Measurements from ENCODE around the gene SLC22A8. TPM values are rescaled to one million over a fixed set of nuclear protein-coding genes. Genes with fewer than 3 reads are reported as not detected.
A peak's percentile ranks its signal among the peaks of the same experiment; 100 is the strongest.

SLC22A8 gene
- polyA plus RNA-seq, 1 experiment = not detected

DNA sequence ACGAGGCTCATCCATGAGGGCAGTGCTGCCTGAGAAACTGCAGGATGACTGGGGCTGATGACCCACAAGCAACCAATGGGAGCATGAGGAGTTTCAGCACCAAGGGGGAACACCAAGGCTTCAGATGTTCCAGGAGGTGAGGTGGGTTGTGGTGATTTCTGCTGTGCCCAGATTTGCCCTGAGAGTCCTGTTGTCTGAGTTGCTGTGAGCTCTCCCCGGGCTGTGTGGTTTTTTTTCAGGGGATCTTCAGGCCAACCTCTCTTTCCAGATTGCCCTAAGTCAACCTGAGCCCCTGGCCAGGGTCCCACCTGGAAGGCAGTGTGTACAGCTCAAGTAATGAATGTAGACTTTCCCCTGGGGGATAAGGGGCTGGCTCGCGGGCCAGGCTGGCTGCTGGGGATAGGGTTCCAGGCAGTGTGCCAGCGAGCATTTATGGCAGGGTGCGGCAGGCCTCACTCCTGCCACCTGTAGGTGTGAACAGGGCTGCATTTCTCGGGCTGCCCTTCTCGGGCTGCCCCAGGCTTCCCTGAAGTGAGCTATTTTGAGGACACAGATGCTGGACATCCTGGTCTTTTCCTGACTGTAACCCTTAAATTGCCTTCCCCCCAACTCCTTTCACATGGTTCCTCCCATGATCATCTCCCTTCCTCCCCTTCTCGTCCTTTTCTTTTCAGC, 40.7 kb downstream of the SLC22A8 start:
- Histone ChIP-seq H3K27me3 (ENCODE audit: control insufficient read depth, insufficient read depth, low read length) (no peaks in the 10 kb centered on the region), H3K27ac (ENCODE audit: low read depth, low read length) (no peak overlapping the region), H3K9me3 (ENCODE audit: control insufficient read depth, insufficient read depth, low read length) (no peaks in the 10 kb centered on the region), H3K4me3 (ENCODE audit: low read depth, low read length) (no peak overlapping the region)
- DNase-seq (ENCODE audit: low read depth, low spot score) = no peak
- TF ChIP-seq, protein P1, sequence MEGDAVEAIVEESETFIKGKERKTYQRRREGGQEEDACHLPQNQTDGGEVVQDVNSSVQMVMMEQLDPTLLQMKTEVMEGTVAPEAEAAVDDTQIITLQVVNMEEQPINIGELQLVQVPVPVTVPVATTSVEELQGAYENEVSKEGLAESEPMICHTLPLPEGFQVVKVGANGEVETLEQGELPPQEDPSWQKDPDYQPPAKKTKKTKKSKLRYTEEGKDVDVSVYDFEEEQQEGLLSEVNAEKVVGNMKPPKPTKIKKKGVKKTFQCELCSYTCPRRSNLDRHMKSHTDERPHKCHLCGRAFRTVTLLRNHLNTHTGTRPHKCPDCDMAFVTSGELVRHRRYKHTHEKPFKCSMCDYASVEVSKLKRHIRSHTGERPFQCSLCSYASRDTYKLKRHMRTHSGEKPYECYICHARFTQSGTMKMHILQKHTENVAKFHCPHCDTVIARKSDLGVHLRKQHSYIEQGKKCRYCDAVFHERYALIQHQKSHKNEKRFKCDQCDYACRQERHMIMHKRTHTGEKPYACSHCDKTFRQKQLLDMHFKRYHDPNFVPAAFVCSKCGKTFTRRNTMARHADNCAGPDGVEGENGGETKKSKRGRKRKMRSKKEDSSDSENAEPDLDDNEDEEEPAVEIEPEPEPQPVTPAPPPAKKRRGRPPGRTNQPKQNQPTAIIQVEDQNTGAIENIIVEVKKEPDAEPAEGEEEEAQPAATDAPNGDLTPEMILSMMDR (IDR thresholded peaks at IDR 0.05; ENCODE audit: low read depth, low read length) = peak; percentile 27; the same call in 1 of the 2 replicates
- ChIA-PET CTCF (interaction anchor here (0.8 to 1.2 kb wide), 3 partner anchors 61 to 69 kb away, joined by 3 to 7 read pairs (median 5); no protein-coding TSS in a partner anchor), POLR2A (interaction anchor here (0.7 kb wide), 1 partner anchor 133 kb away, joined by 7 read pairs; no protein-coding TSS in a partner anchor)

DNA sequence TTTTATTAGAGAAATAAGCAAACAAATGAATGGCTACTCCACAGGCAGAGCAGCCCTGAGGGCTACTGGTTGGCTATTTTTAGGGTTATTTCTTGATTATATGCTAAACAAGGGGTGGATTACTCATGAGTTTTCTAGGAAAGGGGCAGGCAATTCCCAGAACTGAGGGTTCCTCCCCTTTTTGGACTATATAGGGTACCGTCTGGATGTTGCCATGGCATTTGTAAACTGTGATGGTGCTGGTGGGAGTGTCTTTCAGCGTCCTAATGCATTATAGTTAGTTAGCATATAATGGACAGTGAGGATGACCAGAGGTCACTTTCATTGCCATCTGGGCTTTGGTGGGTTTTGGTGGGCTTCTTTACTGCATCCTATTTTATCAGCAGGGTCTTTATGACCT, 50.1 kb downstream of the SLC22A8 start:
- no peak overlapping the region for H3K4me3 ChIP-seq (ENCODE audit: low read depth, low read length)
- DNase-seq (ENCODE audit: low read depth, low spot score) = no peak
- H3K27me3 ChIP-seq (ENCODE audit: control insufficient read depth, insufficient read depth, low read length) = peaks cover 3% of the 10 kb centered on the region
- TF ChIP-seq, protein P1 (IDR thresholded peaks at IDR 0.05; ENCODE audit: low read depth, low read length) = no peak
- ChIA-PET CTCF (interaction anchor here (1.2 kb wide), 1 partner anchor 70 kb away, joined by 3 read pairs; no protein-coding TSS in a partner anchor), POLR2A (no interaction called here)
- no peaks in the 10 kb centered on the region for H3K9me3 ChIP-seq (ENCODE audit: control insufficient read depth, insufficient read depth, low read length)
- no peak overlapping the region for H3K27ac ChIP-seq (ENCODE audit: low read depth, low read length)

DNA sequence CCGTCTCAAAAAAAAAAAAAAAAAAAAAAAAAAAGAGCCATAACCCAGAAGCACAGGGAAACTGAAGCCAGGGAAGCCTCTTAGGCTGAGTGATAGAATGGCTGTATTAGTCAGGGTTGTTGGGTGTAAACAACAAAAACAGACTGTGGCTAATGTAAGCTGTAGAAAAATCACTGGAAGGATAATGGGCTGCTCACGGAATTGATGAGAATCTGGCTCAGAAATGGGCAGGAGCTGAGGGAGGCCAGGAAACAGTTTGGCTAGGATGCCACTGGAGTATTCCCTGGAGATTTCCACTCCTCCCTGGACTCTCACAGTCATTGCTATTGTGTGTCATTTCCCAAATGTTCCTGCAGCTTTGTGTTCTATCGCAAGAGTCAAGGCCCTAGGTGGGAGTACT, 53.2 kb downstream of the SLC22A8 start:
- DNase-seq (ENCODE audit: low read depth, low spot score) = no peak
- TF ChIP-seq, protein P1 (IDR thresholded peaks at IDR 0.05; ENCODE audit: low read depth, low read length) = no peak
- CTCF ChIA-PET = interaction anchor here (0.8 kb wide), 1 partner anchor 56 kb away, joined by 5 read pairs; no protein-coding TSS in a partner anchor
- no peak overlapping the region for H3K4me3 ChIP-seq (ENCODE audit: low read depth, low read length)
- H3K9me3 ChIP-seq (ENCODE audit: control insufficient read depth, insufficient read depth, low read length) = no peaks in the 10 kb centered on the region
- POLR2A ChIA-PET = no interaction called here
- H3K27ac ChIP-seq (ENCODE audit: low read depth, low read length) = no peak overlapping the region
- no peaks in the 10 kb centered on the region for H3K27me3 ChIP-seq (ENCODE audit: control insufficient read depth, insufficient read depth, low read length)

DNA sequence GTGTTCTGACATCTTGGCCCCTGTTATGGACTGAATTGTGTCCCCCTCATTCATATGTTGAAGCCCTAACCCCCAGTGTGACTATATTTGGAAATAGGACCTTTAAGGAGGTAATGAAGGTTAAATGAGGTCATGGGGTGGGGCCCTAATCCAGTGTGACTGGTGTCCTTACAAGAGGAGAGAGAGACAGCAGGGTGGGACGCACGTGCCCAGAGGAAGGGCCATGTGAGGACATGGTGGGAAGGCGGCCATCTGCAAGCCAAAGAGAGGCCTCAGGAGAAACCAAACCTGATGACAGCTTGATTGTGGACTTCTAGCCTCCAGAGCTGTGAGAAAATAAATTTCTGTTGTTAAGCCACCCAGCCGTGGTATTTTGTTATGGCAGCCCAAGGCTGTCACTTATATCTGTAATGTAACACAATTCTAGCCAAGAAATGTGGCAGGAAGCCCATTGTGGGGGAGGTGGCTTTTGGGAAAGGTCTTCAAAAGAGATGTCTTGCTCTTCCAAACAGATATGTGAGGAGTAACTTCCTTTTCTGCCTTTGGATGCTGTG, 54.5 kb downstream of the SLC22A8 start:
- TF ChIP-seq, protein P1 (IDR thresholded peaks at IDR 0.05; ENCODE audit: low read depth, low read length) = no peak
- no peak for DNase-seq (ENCODE audit: low read depth, low spot score)
- CTCF ChIA-PET = no interaction called here

DNA sequence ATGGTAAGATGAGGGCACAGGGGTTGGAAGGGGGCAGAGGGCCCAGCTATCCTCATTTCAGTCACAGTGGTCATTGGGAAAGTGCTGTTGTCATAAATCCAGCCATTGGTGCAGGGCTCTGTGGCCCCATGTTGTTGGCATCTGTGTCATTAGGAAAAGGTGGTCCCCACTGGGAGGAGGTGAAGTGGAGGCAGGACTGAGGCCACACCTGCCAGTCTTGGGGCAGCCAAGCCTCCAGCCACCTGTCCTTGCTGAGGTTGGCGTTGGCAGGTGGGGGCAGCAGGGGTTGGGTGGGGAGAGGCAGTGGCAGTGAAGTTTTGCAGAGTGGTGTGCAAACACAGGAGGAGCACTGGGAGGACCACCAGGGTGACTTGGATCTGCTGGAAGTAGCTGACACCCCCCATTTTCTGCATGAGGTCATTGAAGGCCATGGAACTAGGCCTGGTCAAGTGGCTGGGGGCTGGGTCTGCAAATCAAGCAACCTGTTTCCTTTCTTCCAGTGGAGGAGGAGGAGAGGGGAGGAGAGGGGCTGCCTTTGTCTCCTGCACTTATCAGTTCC, 56.1 kb downstream of the SLC22A8 start:
- ChIA-PET POLR2A (no interaction called here), CTCF (interaction anchor here (1.0 kb wide), 1 partner anchor 51 kb away, joined by 3 read pairs; no protein-coding TSS in a partner anchor)
- Histone ChIP-seq H3K27me3 (ENCODE audit: control insufficient read depth, insufficient read depth, low read length) (peaks cover 3% of the 10 kb centered on the region), H3K27ac (ENCODE audit: low read depth, low read length) (no peak overlapping the region), H3K4me3 (ENCODE audit: low read depth, low read length) (no peak overlapping the region), H3K9me3 (ENCODE audit: control insufficient read depth, insufficient read depth, low read length) (no peaks in the 10 kb centered on the region)
- TF ChIP-seq, protein P1 (IDR thresholded peaks at IDR 0.05; ENCODE audit: low read depth, low read length) = no peak
- DNase-seq (ENCODE audit: low read depth, low spot score) = no peak

More for the DNA sequence above, 54.5 kb downstream of the SLC22A8 start:
- H3K4me3 ChIP-seq (ENCODE audit: low read depth, low read length) = no peak overlapping the region
- no peaks in the 10 kb centered on the region for H3K9me3 ChIP-seq (ENCODE audit: control insufficient read depth, insufficient read depth, low read length)
- POLR2A ChIA-PET = no interaction called here
- peaks cover 3% of the 10 kb centered on the region for H3K27me3 ChIP-seq (ENCODE audit: control insufficient read depth, insufficient read depth, low read length)
- H3K27ac ChIP-seq (ENCODE audit: low read depth, low read length) = no peak overlapping the region
